Measurements from ENCODE around the gene CELF6.

DNA sequence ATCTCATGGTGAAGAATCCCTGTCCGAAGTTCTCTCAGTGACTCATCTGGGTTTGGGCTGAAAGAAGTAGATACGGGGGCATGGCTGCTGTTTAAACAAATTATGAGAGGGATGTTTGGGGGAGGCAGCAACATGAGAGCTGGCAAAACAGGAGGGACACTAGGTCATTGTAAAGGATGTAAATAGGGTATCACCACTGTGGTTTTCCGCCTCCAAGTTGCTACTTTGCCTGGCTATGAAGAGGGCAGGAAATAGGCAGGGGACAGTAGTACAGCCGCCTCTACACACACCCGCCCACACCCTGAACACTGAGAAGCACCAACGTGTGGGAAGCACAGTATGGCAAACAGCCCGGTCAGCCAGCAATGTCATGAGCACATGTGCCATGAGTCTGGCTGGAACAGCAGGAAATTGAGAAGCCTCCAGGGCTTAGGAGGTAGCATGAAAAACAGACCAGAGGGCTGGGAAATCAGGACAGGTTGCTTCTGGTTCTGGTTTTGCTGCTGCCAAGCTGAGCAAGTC is 38.8 kb upstream of the CELF6 start:
- TF ChIP-seq POLR2A (IDR thresholded peaks at IDR 0.05), result no peak
- TF ChIP-seq, protein P1, sequence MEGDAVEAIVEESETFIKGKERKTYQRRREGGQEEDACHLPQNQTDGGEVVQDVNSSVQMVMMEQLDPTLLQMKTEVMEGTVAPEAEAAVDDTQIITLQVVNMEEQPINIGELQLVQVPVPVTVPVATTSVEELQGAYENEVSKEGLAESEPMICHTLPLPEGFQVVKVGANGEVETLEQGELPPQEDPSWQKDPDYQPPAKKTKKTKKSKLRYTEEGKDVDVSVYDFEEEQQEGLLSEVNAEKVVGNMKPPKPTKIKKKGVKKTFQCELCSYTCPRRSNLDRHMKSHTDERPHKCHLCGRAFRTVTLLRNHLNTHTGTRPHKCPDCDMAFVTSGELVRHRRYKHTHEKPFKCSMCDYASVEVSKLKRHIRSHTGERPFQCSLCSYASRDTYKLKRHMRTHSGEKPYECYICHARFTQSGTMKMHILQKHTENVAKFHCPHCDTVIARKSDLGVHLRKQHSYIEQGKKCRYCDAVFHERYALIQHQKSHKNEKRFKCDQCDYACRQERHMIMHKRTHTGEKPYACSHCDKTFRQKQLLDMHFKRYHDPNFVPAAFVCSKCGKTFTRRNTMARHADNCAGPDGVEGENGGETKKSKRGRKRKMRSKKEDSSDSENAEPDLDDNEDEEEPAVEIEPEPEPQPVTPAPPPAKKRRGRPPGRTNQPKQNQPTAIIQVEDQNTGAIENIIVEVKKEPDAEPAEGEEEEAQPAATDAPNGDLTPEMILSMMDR (IDR thresholded peaks at IDR 0.05), result no peak

Data from gastroesophageal sphincter (tissue), 3 donors.